Activated CD4-positive, alpha-beta T cell treated with anti-CD3 and anti-CD28 coated beads, Interleukin-2, amount 10 ng/mL, durations not matched to agents 7 days and 5 days (primary cell): Measurements from ENCODE around the gene NCS1. TPM values are rescaled to one million over a fixed set of nuclear protein-coding genes. Genes with fewer than 3 reads are reported as not detected.

Experiments
- CTCF ChIA-PET: fragments of 350-600 bp; sonication (Branson Sonifier 250); formaldehyde crosslinking; loops from one replicate; lab custom pipeline; 2021; ENCODE audit warnings: antibody characterized with exemption; lab: Charles Lee
- POLR2A ChIA-PET: fragments of 350-600 bp; sonication (Branson Sonifier 250); formaldehyde crosslinking; loops from one replicate; lab custom pipeline; 2021; ENCODE audit warnings: antibody characterized with exemption; lab: Charles Lee
- DNase-seq: peaks from one replicate; pipeline ENCODE4 v3.0.0-alpha.2; 2020
- H3K27ac Mint-ChIP-seq: one replicate; pipeline ENCODE4 v1.8.0; 2021; ENCODE audit warnings: mild to moderate bottlenecking, moderate library complexity, mixed read lengths
- H3K27me3 Mint-ChIP-seq: one replicate; pipeline ENCODE4 v1.8.0; 2021; ENCODE audit warnings: mixed read lengths
- H3K36me3 Mint-ChIP-seq: one replicate; pipeline ENCODE4 v1.8.0; 2021; ENCODE audit warnings: low read depth, mixed read lengths
- H3K4me1 Mint-ChIP-seq: one replicate; pipeline ENCODE4 v1.8.0; 2021; ENCODE audit warnings: mixed read lengths
- H3K4me3 Mint-ChIP-seq: one replicate; pipeline ENCODE4 v1.8.0; 2021; ENCODE audit warnings: mild to moderate bottlenecking, moderate library complexity, mixed read lengths
- H3K9me3 Mint-ChIP-seq: one replicate; pipeline ENCODE4 v1.8.0; 2021; ENCODE audit warnings: mixed read lengths
- total RNA-seq, 2 experiments: library from RNA; stranded (reverse); gene quantifications; one replicate each; pipeline ENCODE4 v1.2.3, GENCODE V29; 2021

The NCS1 gene
- total RNA-seq, 2 experiments from 2014 or later = 1.0 to 1.2 TPM

- ChIA-PET CTCF (no interaction called here), POLR2A (no interaction called here)
- Mint-ChIP-seq H3K27ac (no peak overlapping the region), H3K27me3 (no peaks in the 10 kb centered on the region), H3K9me3 (no peaks in the 10 kb centered on the region), H3K36me3 (no peaks in the 10 kb centered on the region), H3K4me1 (no peaks in the 10 kb centered on the region), H3K4me3 (no peak overlapping the region)
- no peak for DNase-seq
These were observed 43.3 kb downstream of the NCS1 start for GRCh38 chr9:130215341-130216119.

- ChIA-PET POLR2A (no interaction called here), CTCF (interaction anchor here (0.6 kb wide), 1 partner anchor 21 kb away, joined by 3 read pairs; no protein-coding TSS in a partner anchor)
- Mint-ChIP-seq H3K27me3 (no peaks in the 10 kb centered on the region), H3K9me3 (no peaks in the 10 kb centered on the region), H3K4me3 (no peak overlapping the region), H3K27ac (no peak overlapping the region), H3K36me3 (no peaks in the 10 kb centered on the region), H3K4me1 (no peaks in the 10 kb centered on the region)
- DNase-seq = no peak
These were observed 45.6 kb downstream of the NCS1 start for GRCh38 chr9:130217838-130218237.

GRCh38 chr9:130219661-130220096 is 47.5 kb downstream of the NCS1 start:
- H3K4me3 Mint-ChIP-seq = no peak overlapping the region
- no peaks in the 10 kb centered on the region for H3K27me3 Mint-ChIP-seq
- no peaks in the 10 kb centered on the region for H3K36me3 Mint-ChIP-seq
- ChIA-PET CTCF (interaction anchor here (0.7 kb wide), 1 partner anchor 59 kb away, joined by 3 read pairs; no protein-coding TSS in a partner anchor), POLR2A (no interaction called here)
- H3K4me1 Mint-ChIP-seq = no peaks in the 10 kb centered on the region
- no peak for DNase-seq
- H3K9me3 Mint-ChIP-seq = no peaks in the 10 kb centered on the region
- no peak overlapping the region for H3K27ac Mint-ChIP-seq

GRCh38 chr9:130220352-130220751 is 48.1 kb downstream of the NCS1 start:
- POLR2A ChIA-PET = no interaction called here
- Mint-ChIP-seq H3K4me1 (no peaks in the 10 kb centered on the region), H3K9me3 (no peaks in the 10 kb centered on the region), H3K27me3 (no peaks in the 10 kb centered on the region), H3K27ac (no peak overlapping the region), H3K36me3 (no peaks in the 10 kb centered on the region), H3K4me3 (no peak overlapping the region)
- CTCF ChIA-PET = interaction anchor here (0.6 to 0.7 kb wide), 2 partner anchors 351 to 584 kb away, joined by 4 read pairs; no protein-coding TSS in a partner anchor
- no peak for DNase-seq

- H3K27ac Mint-ChIP-seq = no peak overlapping the region
- H3K9me3 Mint-ChIP-seq = peaks cover 5% of the 10 kb centered on the region
- no peak overlapping the region for H3K4me3 Mint-ChIP-seq
- ChIA-PET POLR2A (no interaction called here), CTCF (interaction anchor here (1.1 to 1.3 kb wide), 2 partner anchors 13 to 23 kb away, joined by 3 to 4 read pairs; no protein-coding TSS in a partner anchor)
- H3K4me1 Mint-ChIP-seq = no peaks in the 10 kb centered on the region
- H3K36me3 Mint-ChIP-seq = no peaks in the 10 kb centered on the region
- no peak for DNase-seq
- H3K27me3 Mint-ChIP-seq = no peaks in the 10 kb centered on the region
These were observed 50.6 kb downstream of the NCS1 start for GRCh38 chr9:130222833-130223232.

GRCh38 chr9:130225071-130225470 is 52.9 kb downstream of the NCS1 start:
- no peak for DNase-seq
- Mint-ChIP-seq H3K4me1 (no peaks in the 10 kb centered on the region), H3K27ac (no peak overlapping the region), H3K9me3 (peaks cover 5% of the 10 kb centered on the region), H3K4me3 (no peak overlapping the region), H3K27me3 (no peaks in the 10 kb centered on the region), H3K36me3 (no peaks in the 10 kb centered on the region)
- CTCF ChIA-PET = interaction anchor here (0.7 to 1.3 kb wide), 2 partner anchors 34 to 101 kb away, joined by 3 to 5 read pairs; no protein-coding TSS in a partner anchor
- POLR2A ChIA-PET = no interaction called here

GRCh38 chr9:130225586-130225985 is 53.4 kb downstream of the NCS1 start:
- Mint-ChIP-seq H3K4me1 (no peaks in the 10 kb centered on the region), H3K4me3 (no peak overlapping the region), H3K27ac (no peak overlapping the region), H3K27me3 (no peaks in the 10 kb centered on the region), H3K9me3 (peaks cover 5% of the 10 kb centered on the region), H3K36me3 (no peaks in the 10 kb centered on the region)
- no peak for DNase-seq
- CTCF ChIA-PET = interaction anchor here (1.3 kb wide), 1 partner anchor 101 kb away, joined by 5 read pairs; no protein-coding TSS in a partner anchor
- POLR2A ChIA-PET = no interaction called here

- Mint-ChIP-seq H3K9me3 (peaks cover 5% of the 10 kb centered on the region), H3K27me3 (no peaks in the 10 kb centered on the region), H3K4me3 (no peak overlapping the region), H3K27ac (no peak overlapping the region), H3K4me1 (no peaks in the 10 kb centered on the region), H3K36me3 (no peaks in the 10 kb centered on the region)
- DNase-seq = no peak
- POLR2A ChIA-PET = no interaction called here
- CTCF ChIA-PET = interaction anchor here (1.0 kb wide), 1 partner anchor 18 kb away, joined by 4 read pairs; no protein-coding TSS in a partner anchor
These were observed 53.9 kb downstream of the NCS1 start for GRCh38 chr9:130226112-130226511.

- Mint-ChIP-seq H3K27ac (no peak overlapping the region), H3K9me3 (peaks cover 5% of the 10 kb centered on the region), H3K27me3 (no peaks in the 10 kb centered on the region), H3K36me3 (no peaks in the 10 kb centered on the region), H3K4me3 (no peak overlapping the region), H3K4me1 (no peaks in the 10 kb centered on the region)
- no peak for DNase-seq
- ChIA-PET CTCF (interaction anchor here (0.7 to 2.2 kb wide), 3 partner anchors 8 to 767 kb away, joined by 3 to 5 read pairs (median 3); no protein-coding TSS in a partner anchor), POLR2A (no interaction called here)
These were observed 55.6 kb downstream of the NCS1 start for GRCh38 chr9:130227833-130228232.

GRCh38 chr9:130229759-130230158 is 57.6 kb downstream of the NCS1 start:
- Mint-ChIP-seq H3K9me3 (peaks cover 5% of the 10 kb centered on the region), H3K27me3 (no peaks in the 10 kb centered on the region), H3K4me3 (no peak overlapping the region), H3K36me3 (no peaks in the 10 kb centered on the region), H3K27ac (no peak overlapping the region), H3K4me1 (no peaks in the 10 kb centered on the region)
- CTCF ChIA-PET = interaction anchor here (0.9 to 1.2 kb wide), 2 partner anchors 13 to 114 kb away, joined by 3 read pairs; no protein-coding TSS in a partner anchor
- POLR2A ChIA-PET = no interaction called here
- no peak for DNase-seq

GRCh38 chr9:130230631-130231030 is 58.4 kb downstream of the NCS1 start:
- POLR2A ChIA-PET = no interaction called here
- no peaks in the 10 kb centered on the region for H3K36me3 Mint-ChIP-seq
- H3K27me3 Mint-ChIP-seq = no peaks in the 10 kb centered on the region

GRCh38 chr9:130232899-130233586 is 60.8 kb downstream of the NCS1 start:
- CTCF ChIA-PET = interaction anchor here (1.1 kb wide), 1 partner anchor 10 kb away, joined by 3 read pairs; no protein-coding TSS in a partner anchor
- H3K27ac Mint-ChIP-seq = no peak overlapping the region
- peaks cover 11% of the 10 kb centered on the region for H3K4me1 Mint-ChIP-seq
- H3K9me3 Mint-ChIP-seq = no peaks in the 10 kb centered on the region
- POLR2A ChIA-PET = no interaction called here
- no peaks in the 10 kb centered on the region for H3K36me3 Mint-ChIP-seq
- H3K27me3 Mint-ChIP-seq = no peaks in the 10 kb centered on the region
- DNase-seq = no peak
- no peak overlapping the region for H3K4me3 Mint-ChIP-seq

More at GRCh38 chr9:130230631-130231030, 58.4 kb downstream of the NCS1 start:
- no peak overlapping the region for H3K4me3 Mint-ChIP-seq
- H3K9me3 Mint-ChIP-seq = peaks cover 5% of the 10 kb centered on the region
- no peaks in the 10 kb centered on the region for H3K4me1 Mint-ChIP-seq
- no peak for DNase-seq
- no peak overlapping the region for H3K27ac Mint-ChIP-seq
- CTCF ChIA-PET = interaction anchor here (0.9 kb wide), 1 partner anchor 12 kb away, joined by 3 read pairs; no protein-coding TSS in a partner anchor
